Gastrocnemius medialis (tissue), 4 donors: ENCODE data around the gene COQ9. TPM values are rescaled to one million over a fixed set of nuclear protein-coding genes. Genes with fewer than 3 reads are reported as not detected.

Experiments used
- ATAC-seq, 2 donors: fragments of 150-250 bp; one replicate each; pipeline ENCODE4 v1.9.1; 2016
- DNase-seq, 2 donors: peaks; one replicate each; pipeline ENCODE4 v3.0.0-alpha.2; 2019
- H3K27ac ChIP-seq, 4 donors: fragments of 200-600 bp; sonication (generic); 1 replicate in 1 of 4; 2 replicates in 3 of 4; pipeline ENCODE4 v1.5.1; 2016 to 2018; ENCODE audit warnings: mild to moderate bottlenecking in 2 of 4, moderate library complexity in 1 of 4
- H3K27me3 ChIP-seq, 3 donors: fragments of 200-600 bp; sonication (generic) in 2 of 3; 1 replicate in 1 of 3; 2 replicates in 2 of 3; pipeline versions ENCODE4 v1.5.1 to v1.6.0; 2016 to 2019; ENCODE audit warnings: mild to moderate bottlenecking in 1 of 3, moderate library complexity in 1 of 3
- H3K36me3 ChIP-seq, 2 donors: fragments of 200-600 bp; sonication (generic) in 1 of 2; one replicate each; pipeline ENCODE4 v1.5.1; 2017 to 2018
- H3K4me1 ChIP-seq, 2 donors: fragments of 200-600 bp; sonication (generic) in 1 of 2; one replicate each; pipeline ENCODE4 v1.5.1; 2016 to 2017; ENCODE audit warnings: mild to moderate bottlenecking in 2 of 2
- H3K4me3 ChIP-seq, 4 donors: fragments of 200-600 bp; sonication (generic) in 3 of 4; 1 replicate in 1 of 4; 2 replicates in 3 of 4; pipeline ENCODE4 v1.5.1; 2016 to 2019; ENCODE audit warnings: mild to moderate bottlenecking in 2 of 4
- H3K9me3 ChIP-seq, 3 donors: fragments of 200-600 bp; sonication (generic) in 2 of 3; 1 replicate in 1 of 3; 2 replicates in 2 of 3; pipeline ENCODE4 v1.5.1; 2016 to 2019
- CTCF ChIP-seq, 5 experiments: fragments of 450-650 bp in 3 of 5; fragments of 200-600 bp in 2 of 5; sonication (generic) in 2 of 5; IDR thresholded peaks in 4 of 5; conservative IDR thresholded peaks in 1 of 5; 1 replicate in 4 of 5; 2 replicates in 1 of 5; pipeline ENCODE4 v1.5.1; 2016 to 2019; ENCODE audit warnings: antibody characterized with exemption in 5 of 5, mild to moderate bottlenecking in 3 of 5, moderate library complexity in 3 of 5
- POLR2A ChIP-seq, 2 donors: fragments of 450-650 bp; IDR thresholded peaks; one replicate each; pipeline ENCODE4 v1.6.1; 2017; ENCODE audit warnings: antibody characterized with exemption in 2 of 2, mild to moderate bottlenecking in 2 of 2, moderate library complexity in 2 of 2
- in situ Hi-C, 4 donors: fragments of 200-750 bp; cut with MboI; loops; one replicate each; pipeline versions ENCODE4 v1.15.0 to v1.8.0; 2017; ENCODE audit warnings: low sequenced_read_pairs in 4 of 4
- intact Hi-C: fragments of 100-400 bp; cut with DNase I; formaldehyde crosslinking; loops from one replicate; pipeline ENCODE4 v1.15.1; 2023; ENCODE audit warnings: low total_unique reads
- total RNA-seq, 4 donors: library from RNA; depleted of rRNA; stranded (reverse); fragments of >200 nt; gene quantifications; one replicate each; pipeline versions ENCODE4 v1.1.0 to v1.2.3, GENCODE V29; 2016

The COQ9 gene
- total RNA-seq, 4 donors from 2014 or later = 107 to 171 (median 135) TPM

- H3K4me3 ChIP-seq = peak overlapping the region; percentile 35 to 47 (median 39)
- H3K27me3 ChIP-seq = peaks cover 0 to 4% (median 0%) of the 10 kb centered on the region in 3 donors
- in situ Hi-C loops = no loop called here
- TF ChIP-seq CTCF (IDR thresholded peaks at IDR 0.05 in 4 of 5, conservative IDR thresholded peaks at IDR 0.05 in 1 of 5) = no peak
- no peak for TF ChIP-seq POLR2A (IDR thresholded peaks at IDR 0.05)
- H3K4me1 ChIP-seq = peaks cover 0 to 6% of the 10 kb centered on the region in 2 donors
- H3K36me3 ChIP-seq = no peaks in the 10 kb centered on the region
- peak overlapping the region; percentile 18 to 58 (median 46) for H3K27ac ChIP-seq
- no peaks in the 10 kb centered on the region for H3K9me3 ChIP-seq
- intact Hi-C loops = no loop called here
- ATAC-seq = no peak
- no peak for DNase-seq
Measured at GRCh38 chr16:57479205-57479975, 32.1 kb downstream of the COQ9 start.

GRCh38 chr16:57479976-57480753 is 32.9 kb downstream of the COQ9 start:
- peak overlapping the region; percentile 18 to 58 (median 46) for H3K27ac ChIP-seq
- H3K36me3 ChIP-seq = no peaks in the 10 kb centered on the region
- TF ChIP-seq CTCF (IDR thresholded peaks at IDR 0.05 in 4 of 5, conservative IDR thresholded peaks at IDR 0.05 in 1 of 5) = no peak
- no peak for TF ChIP-seq POLR2A (IDR thresholded peaks at IDR 0.05)
- in situ Hi-C loops (no loop called here), intact Hi-C loops (no loop called here)
- H3K4me3 ChIP-seq = peak overlapping the region; percentile 35 to 47 (median 39)
- peaks cover 0 to 4% (median 0%) of the 10 kb centered on the region in 3 donors for H3K27me3 ChIP-seq
- DNase-seq (peak in 1 of 2 donors; percentile 31), ATAC-seq (peak; percentile 36 to 37)
- H3K4me1 ChIP-seq = peaks cover 0 to 6% of the 10 kb centered on the region in 2 donors
- H3K9me3 ChIP-seq = no peaks in the 10 kb centered on the region

GRCh38 chr16:57480754-57481230 is 33.5 kb downstream of the COQ9 start:
- ATAC-seq (no peak), DNase-seq (no peak)
- Histone ChIP-seq H3K27me3 (peaks cover 0 to 4% (median 0%) of the 10 kb centered on the region in 3 donors), H3K4me3 (no peak overlapping the region), H3K9me3 (no peaks in the 10 kb centered on the region), H3K4me1 (peaks cover 0 to 10% of the 10 kb centered on the region in 2 donors), H3K27ac (peak overlapping the region in 1 of 4 donors; percentile 58), H3K36me3 (no peaks in the 10 kb centered on the region)
- TF ChIP-seq CTCF (IDR thresholded peaks at IDR 0.05 in 4 of 5, conservative IDR thresholded peaks at IDR 0.05 in 1 of 5) (no peak), POLR2A (IDR thresholded peaks at IDR 0.05) (no peak)
- in situ Hi-C loops = no loop called here
- intact Hi-C loops = no loop called here

- Histone ChIP-seq H3K27me3 (peaks cover 0 to 4% (median 0%) of the 10 kb centered on the region in 3 donors), H3K4me1 (peaks cover 0 to 10% of the 10 kb centered on the region in 2 donors), H3K27ac (no peak overlapping the region), H3K9me3 (no peaks in the 10 kb centered on the region), H3K36me3 (no peaks in the 10 kb centered on the region), H3K4me3 (no peak overlapping the region)
- ATAC-seq = no peak
- in situ Hi-C loops (no loop called here), intact Hi-C loops (no loop called here)
- no peak for TF ChIP-seq CTCF (IDR thresholded peaks at IDR 0.05 in 4 of 5, conservative IDR thresholded peaks at IDR 0.05 in 1 of 5)
- no peak for TF ChIP-seq POLR2A (IDR thresholded peaks at IDR 0.05)
- no peak for DNase-seq
Measured at GRCh38 chr16:57481421-57481820, 34.1 kb downstream of the COQ9 start.
